Central memory CD4-positive, alpha-beta T cell (primary cell): Measurements from ENCODE around the gene ITGA11.
"Not testable (repeated sequence)": the region's sequence is repeated elsewhere in the genome, so short reads cannot be mapped to it uniquely, and the experiment has no call there.

ENCODE experiments used
- DNase-seq: peaks from one replicate; pipeline ENCODE4 v3.0.0; 2022

Gene ITGA11

GRCh38 chr15:68423359-68424296, 8.3 kb downstream of the ITGA11 start:
- DNase-seq, result no peak

- not testable (repeated sequence) for DNase-seq
These were observed 9.4 kb downstream of the ITGA11 start for GRCh38 chr15:68422403-68423145.

- DNase-seq, result no peak
These were observed 10.1 kb downstream of the ITGA11 start for GRCh38 chr15:68421798-68422402.

GRCh38 chr15:68421115-68421551, 10.8 kb downstream of the ITGA11 start:
- DNase-seq, result no peak

- DNase-seq, result no peak
These were observed 11.7 kb downstream of the ITGA11 start for GRCh38 chr15:68420186-68420684.

GRCh38 chr15:68419301-68420175, 12.4 kb downstream of the ITGA11 start:
- DNase-seq, result no peak

GRCh38 chr15:68418611-68419161, 13.3 kb downstream of the ITGA11 start:
- no peak for DNase-seq

GRCh38 chr15:68417897-68418296, 14.1 kb downstream of the ITGA11 start:
- no peak for DNase-seq

GRCh38 chr15:68417051-68417450, 14.9 kb downstream of the ITGA11 start:
- DNase-seq, result no peak

GRCh38 chr15:68416158-68416535, 15.8 kb downstream of the ITGA11 start:
- DNase-seq, result no peak

- DNase-seq, result no peak
These were observed 16.3 kb downstream of the ITGA11 start for GRCh38 chr15:68415501-68416157.

GRCh38 chr15:68415061-68415460, 16.9 kb downstream of the ITGA11 start:
- no peak for DNase-seq

GRCh38 chr15:68414591-68414990, 17.4 kb downstream of the ITGA11 start:
- no peak for DNase-seq

- no peak for DNase-seq
These were observed 17.8 kb downstream of the ITGA11 start for GRCh38 chr15:68414206-68414555.

GRCh38 chr15:68413363-68414205, 18.4 kb downstream of the ITGA11 start:
- no peak for DNase-seq

- DNase-seq, result no peak
These were observed 19.7 kb downstream of the ITGA11 start for GRCh38 chr15:68412218-68412617.

- DNase-seq, result no peak
These were observed 20.2 kb downstream of the ITGA11 start for GRCh38 chr15:68411735-68412134.

- no peak for DNase-seq
These were observed 20.7 kb downstream of the ITGA11 start for GRCh38 chr15:68411343-68411675.

GRCh38 chr15:68410466-68411342, 21.3 kb downstream of the ITGA11 start:
- DNase-seq, result no peak
